Gastroesophageal sphincter (tissue), 4 donors: ENCODE measurements around the gene CIBAR2. TPM values are rescaled to one million over a fixed set of nuclear protein-coding genes. Genes with fewer than 3 reads are reported as not detected.

ENCODE experiments used
- ATAC-seq: fragments of 150-250 bp; one replicate; pipeline ENCODE4 v1.9.1; 2016; ENCODE audit warnings: mild to moderate bottlenecking, moderate library complexity
- H3K27ac ChIP-seq, 4 donors: fragments of 200-600 bp; sonication (generic) in 3 of 4; 1 replicate in 3 of 4; 2 replicates in 1 of 4; pipeline ENCODE4 v1.5.1; 2016 to 2019
- H3K27me3 ChIP-seq: fragments of 200-600 bp; sonication (generic); one replicate; pipeline ENCODE4 v1.5.1; 2019
- H3K36me3 ChIP-seq, 2 donors: fragments of 200-600 bp; sonication (generic); one replicate each; pipeline ENCODE4 v1.5.1; 2019; ENCODE audit warnings: control low read depth in 1 of 2
- H3K4me1 ChIP-seq, 3 donors: fragments of 200-600 bp; sonication (generic); 1 replicate in 2 of 3; 2 replicates in 1 of 3; pipeline ENCODE4 v1.5.1; 2016 to 2019; ENCODE audit warnings: control low read depth in 2 of 3
- H3K4me3 ChIP-seq, 2 donors: fragments of 200-600 bp; sonication (generic); one replicate each; pipeline ENCODE4 v1.5.1; 2019; ENCODE audit warnings: mild to moderate bottlenecking in 1 of 2, moderate library complexity in 1 of 2
- H3K9me3 ChIP-seq, 3 donors: fragments of 200-600 bp; sonication (generic); one replicate each; pipeline ENCODE4 v1.5.1; 2017 to 2019; ENCODE audit warnings: control low read depth in 2 of 3
- EP300 ChIP-seq: sonication (generic); formaldehyde crosslinking; IDR thresholded peaks from one replicate; pipeline ENCODE4 v1.6.1; 2017; ENCODE audit warnings: antibody characterized with exemption, mild to moderate bottlenecking
- POLR2A ChIP-seq, 2 donors: fragments of 450-650 bp; IDR thresholded peaks; one replicate each; pipeline ENCODE4 v1.6.1; 2017; ENCODE audit warnings: antibody characterized with exemption in 2 of 2, mild to moderate bottlenecking in 2 of 2, moderate library complexity in 1 of 2
- POLR2AphosphoS5 ChIP-seq: sonication (generic); formaldehyde crosslinking; IDR thresholded peaks from one replicate; pipeline ENCODE4 v1.6.1; 2017; ENCODE audit warnings: antibody characterized with exemption
- WGBS, 2 donors: methylation state at CpG; one replicate each; pipeline ENCODE4 v1.1.5; 2018; ENCODE audit warnings: low coverage in 1 of 2; 5-methylcytosine and 5-hydroxymethylcytosine counted together
- total RNA-seq, 4 donors: library from RNA; depleted of rRNA; stranded (reverse); fragments of >200 nt; gene quantifications; one replicate each; pipeline ENCODE4 v1.1.0, GENCODE V29; 2016
- TF ChIP-seq, protein P1 (sequence below), 4 experiments: fragments of 200-600 bp in 2 of 4; fragments of 450-650 bp in 2 of 4; sonication (generic) in 1 of 4; IDR thresholded peaks; one replicate each; pipeline ENCODE4 v1.5.1; 2017 to 2019; ENCODE audit warnings: antibody characterized with exemption in 4 of 4, mild to moderate bottlenecking in 2 of 4, moderate library complexity in 2 of 4

The CIBAR2 gene
- total RNA-seq, 4 donors from 2014 or later = not detected

DNA sequence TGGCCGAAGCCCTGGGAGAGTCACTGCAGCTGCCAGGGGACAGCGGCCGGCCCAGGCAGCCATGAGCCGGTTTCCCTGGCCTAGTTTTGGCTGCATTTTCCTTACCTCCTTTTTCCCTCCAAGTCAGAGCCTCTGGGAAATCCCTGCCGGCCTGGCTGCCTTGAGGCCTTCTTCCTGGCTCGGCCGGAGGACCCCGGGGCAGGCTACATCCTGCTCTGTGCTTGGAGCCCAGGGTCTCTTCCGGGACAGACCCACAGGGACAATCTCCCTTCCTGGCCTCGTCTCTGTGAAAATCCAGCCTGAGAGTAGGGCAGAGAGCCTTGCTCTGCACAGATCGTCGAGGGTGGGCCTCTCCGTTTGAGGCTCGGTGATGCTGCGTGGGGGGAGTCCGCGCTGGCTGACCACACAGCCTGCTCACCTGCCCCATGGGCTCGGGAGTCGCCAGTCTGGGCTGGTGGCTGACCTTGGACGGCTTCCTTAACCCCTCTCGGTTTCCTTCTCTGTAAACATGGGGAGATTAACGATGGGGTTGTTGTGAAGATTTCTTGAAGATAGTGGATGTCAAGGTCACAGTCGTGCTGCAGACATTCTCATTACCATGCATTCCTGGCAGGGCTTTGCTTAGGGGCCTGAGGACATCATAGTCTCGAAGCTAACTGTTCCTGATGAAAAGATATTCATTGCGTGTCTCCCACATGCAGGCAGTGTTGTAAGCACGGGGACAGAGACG is 34.8 kb upstream of the CIBAR2 start:
- no peak for ATAC-seq
- H3K4me1 ChIP-seq = peaks cover 0 to 75% (median 28%) of the 10 kb centered on the region in 3 donors
- WGBS, 2 donors = 59 to 85% methylated on average over 3 to 6 of the region's 27 CpGs
- H3K4me3 ChIP-seq = no peak overlapping the region
- TF ChIP-seq, protein P1, sequence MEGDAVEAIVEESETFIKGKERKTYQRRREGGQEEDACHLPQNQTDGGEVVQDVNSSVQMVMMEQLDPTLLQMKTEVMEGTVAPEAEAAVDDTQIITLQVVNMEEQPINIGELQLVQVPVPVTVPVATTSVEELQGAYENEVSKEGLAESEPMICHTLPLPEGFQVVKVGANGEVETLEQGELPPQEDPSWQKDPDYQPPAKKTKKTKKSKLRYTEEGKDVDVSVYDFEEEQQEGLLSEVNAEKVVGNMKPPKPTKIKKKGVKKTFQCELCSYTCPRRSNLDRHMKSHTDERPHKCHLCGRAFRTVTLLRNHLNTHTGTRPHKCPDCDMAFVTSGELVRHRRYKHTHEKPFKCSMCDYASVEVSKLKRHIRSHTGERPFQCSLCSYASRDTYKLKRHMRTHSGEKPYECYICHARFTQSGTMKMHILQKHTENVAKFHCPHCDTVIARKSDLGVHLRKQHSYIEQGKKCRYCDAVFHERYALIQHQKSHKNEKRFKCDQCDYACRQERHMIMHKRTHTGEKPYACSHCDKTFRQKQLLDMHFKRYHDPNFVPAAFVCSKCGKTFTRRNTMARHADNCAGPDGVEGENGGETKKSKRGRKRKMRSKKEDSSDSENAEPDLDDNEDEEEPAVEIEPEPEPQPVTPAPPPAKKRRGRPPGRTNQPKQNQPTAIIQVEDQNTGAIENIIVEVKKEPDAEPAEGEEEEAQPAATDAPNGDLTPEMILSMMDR (IDR thresholded peaks at IDR 0.05) = no peak
- TF ChIP-seq EP300 = no peak
- TF ChIP-seq POLR2A (IDR thresholded peaks at IDR 0.05) = no peak
- no peak for TF ChIP-seq POLR2AphosphoS5
- no peaks in the 10 kb centered on the region for H3K9me3 ChIP-seq
- H3K36me3 ChIP-seq = no peaks in the 10 kb centered on the region
- no peaks in the 10 kb centered on the region for H3K27me3 ChIP-seq
- peak overlapping the region in 3 of 4 donors; percentile 62 to 68 (median 66) for H3K27ac ChIP-seq

DNA sequence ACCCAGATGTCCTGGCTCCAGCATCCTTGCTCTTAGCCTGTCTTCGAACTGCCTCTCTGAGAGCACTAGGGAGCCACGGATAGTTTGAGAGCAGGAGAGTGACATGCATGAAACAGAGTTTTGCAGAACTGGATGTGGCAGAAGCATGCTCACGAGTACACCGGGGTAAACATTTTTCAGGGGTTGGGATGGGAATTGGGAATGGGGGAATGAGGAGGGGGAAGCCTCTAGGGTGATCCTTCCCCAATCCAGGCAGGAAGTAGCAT is 34.2 kb upstream of the CIBAR2 start:
- no peak for ATAC-seq
- Histone ChIP-seq H3K36me3 (no peaks in the 10 kb centered on the region), H3K4me3 (no peak overlapping the region), H3K27me3 (no peaks in the 10 kb centered on the region), H3K27ac (peak overlapping the region in 3 of 4 donors; percentile 62 to 68 (median 66)), H3K9me3 (no peaks in the 10 kb centered on the region), H3K4me1 (peaks cover 0 to 74% (median 22%) of the 10 kb centered on the region in 3 donors)
- WGBS, 2 donors = 62 to 83% methylated on average over 1 to 3 of the region's 4 CpGs
- TF ChIP-seq EP300 = no peak

- no peak overlapping the region for H3K4me3 ChIP-seq
- no peaks in the 10 kb centered on the region for H3K36me3 ChIP-seq
- H3K27me3 ChIP-seq = no peaks in the 10 kb centered on the region
- peaks cover 0 to 68% (median 17%) of the 10 kb centered on the region in 3 donors for H3K4me1 ChIP-seq
- H3K27ac ChIP-seq = no peak overlapping the region
- H3K9me3 ChIP-seq = no peaks in the 10 kb centered on the region
- no peak for TF ChIP-seq EP300
- no peak for TF ChIP-seq POLR2AphosphoS5
- TF ChIP-seq POLR2A (IDR thresholded peaks at IDR 0.05) = no peak
- TF ChIP-seq, protein P1 (IDR thresholded peaks at IDR 0.05) = no peak
- ATAC-seq = no peak
- 71% methylated on average over 1 of the region's 20 CpGs; no CpG with 5 or more reads in 1 of the 2 donors for WGBS, 2 donors
Measured at GRCh38 chr16:85145734-85146531, 33.7 kb upstream of the CIBAR2 start.

- no CpG with 5 or more reads among the region's 10 CpGs for WGBS, 2 donors
- H3K4me1 ChIP-seq = peaks cover 0 to 61% (median 13%) of the 10 kb centered on the region in 3 donors
- TF ChIP-seq, protein P1 (IDR thresholded peaks at IDR 0.05) = no peak
- no peak for TF ChIP-seq EP300
- TF ChIP-seq POLR2AphosphoS5 = no peak
- TF ChIP-seq POLR2A (IDR thresholded peaks at IDR 0.05) = no peak
- no peak overlapping the region for H3K27ac ChIP-seq
- H3K9me3 ChIP-seq = no peaks in the 10 kb centered on the region
- no peaks in the 10 kb centered on the region for H3K27me3 ChIP-seq
- H3K4me3 ChIP-seq = no peak overlapping the region
- no peak for ATAC-seq
- H3K36me3 ChIP-seq = no peaks in the 10 kb centered on the region
Measured at GRCh38 chr16:85145188-85145587, 32.9 kb upstream of the CIBAR2 start.

DNA sequence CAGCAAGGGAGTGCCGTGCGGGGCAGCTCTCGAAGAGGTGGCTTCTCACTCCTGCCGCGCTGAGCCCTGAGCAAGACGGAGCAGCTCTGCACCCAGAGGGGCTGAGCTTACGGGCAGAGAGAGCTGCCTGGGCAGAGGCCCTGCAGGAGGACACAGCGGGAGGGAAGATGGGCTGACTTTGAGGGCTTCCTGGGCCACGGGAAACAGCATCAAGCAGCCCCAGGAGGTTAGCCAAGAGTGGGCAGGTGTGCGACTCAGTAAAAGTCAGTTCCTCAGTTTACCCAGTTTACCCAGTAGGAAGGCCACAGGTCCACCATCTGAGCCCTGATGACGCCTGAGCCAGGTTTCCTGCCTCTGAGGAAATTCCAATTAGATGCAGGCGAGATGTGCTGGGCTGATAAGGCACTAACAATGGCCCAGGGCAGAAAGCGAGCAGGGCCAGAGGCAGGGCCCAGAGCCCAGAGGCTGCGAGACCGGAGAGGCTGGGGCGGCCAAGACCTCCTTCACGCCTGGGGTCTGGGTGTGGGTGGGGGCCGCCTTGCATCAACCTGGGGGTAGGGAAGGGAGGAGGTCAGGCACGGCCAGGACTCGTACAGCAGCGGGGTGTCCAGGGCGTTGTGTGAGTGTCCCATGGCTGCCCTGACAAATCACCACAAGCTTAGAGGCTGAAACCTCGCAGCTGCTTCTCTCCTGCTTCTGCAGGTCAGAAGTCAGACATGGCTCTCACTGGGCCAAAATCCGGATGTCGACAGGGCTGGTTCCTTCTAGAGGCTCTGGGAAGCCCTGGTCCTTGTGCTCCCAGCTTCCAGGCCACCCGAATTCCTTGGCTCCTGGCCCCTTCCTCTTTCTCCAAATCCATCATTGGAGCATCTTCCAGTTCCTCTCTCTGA is 32.0 kb upstream of the CIBAR2 start:
- H3K27me3 ChIP-seq = no peaks in the 10 kb centered on the region
- TF ChIP-seq POLR2AphosphoS5 (no peak), EP300 (no peak), POLR2A (IDR thresholded peaks at IDR 0.05) (no peak)
- peak overlapping the region in 1 of 4 donors; percentile 19 for H3K27ac ChIP-seq
- 72 to 85% methylated on average over 4 to 20 of the region's 26 CpGs for WGBS, 2 donors
- no peaks in the 10 kb centered on the region for H3K36me3 ChIP-seq
- H3K9me3 ChIP-seq = no peaks in the 10 kb centered on the region
- no peak overlapping the region for H3K4me3 ChIP-seq
- H3K4me1 ChIP-seq = peaks cover 0 to 52% (median 7%) of the 10 kb centered on the region in 3 donors
- ATAC-seq = peak; percentile 26
